ENCODE results near the gene SACM1L. TPM values are rescaled to one million over a fixed set of nuclear protein-coding genes. Genes with fewer than 3 reads are reported as not detected.

Gene SACM1L
- total RNA-seq, 4 donors from 2014 or later: 23.8 to 34.6 (median 32.1) TPM

DNA sequence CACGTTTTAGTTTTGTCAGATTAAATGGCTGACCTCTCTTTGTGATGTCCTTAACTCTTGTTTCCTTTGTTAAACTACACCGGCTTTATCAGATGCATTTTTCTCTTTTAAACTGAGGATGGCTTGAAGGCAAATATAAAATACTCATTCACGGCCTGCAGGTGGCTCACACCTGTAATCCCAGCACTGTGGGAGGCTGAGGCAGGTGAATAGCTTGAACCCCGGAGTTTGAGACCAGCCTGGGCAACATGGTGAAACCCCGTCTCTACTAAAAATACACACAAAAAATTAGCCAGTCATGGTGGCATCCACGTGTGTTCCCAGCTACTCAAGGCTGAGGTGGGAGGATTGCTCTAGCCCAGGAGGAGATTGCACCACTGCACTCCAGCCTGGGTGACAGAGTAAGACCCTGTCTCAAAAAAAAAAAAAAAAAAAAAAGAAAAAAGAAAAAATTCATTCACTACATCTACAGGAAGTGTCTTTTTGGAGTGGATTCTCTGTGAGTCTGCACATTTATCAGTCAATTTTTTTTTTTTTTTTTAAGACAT lies 34.7 kb upstream of the SACM1L start:
- no peak for TF ChIP-seq POLR2A (IDR thresholded peaks at IDR 0.05)
- TF ChIP-seq, protein P1, sequence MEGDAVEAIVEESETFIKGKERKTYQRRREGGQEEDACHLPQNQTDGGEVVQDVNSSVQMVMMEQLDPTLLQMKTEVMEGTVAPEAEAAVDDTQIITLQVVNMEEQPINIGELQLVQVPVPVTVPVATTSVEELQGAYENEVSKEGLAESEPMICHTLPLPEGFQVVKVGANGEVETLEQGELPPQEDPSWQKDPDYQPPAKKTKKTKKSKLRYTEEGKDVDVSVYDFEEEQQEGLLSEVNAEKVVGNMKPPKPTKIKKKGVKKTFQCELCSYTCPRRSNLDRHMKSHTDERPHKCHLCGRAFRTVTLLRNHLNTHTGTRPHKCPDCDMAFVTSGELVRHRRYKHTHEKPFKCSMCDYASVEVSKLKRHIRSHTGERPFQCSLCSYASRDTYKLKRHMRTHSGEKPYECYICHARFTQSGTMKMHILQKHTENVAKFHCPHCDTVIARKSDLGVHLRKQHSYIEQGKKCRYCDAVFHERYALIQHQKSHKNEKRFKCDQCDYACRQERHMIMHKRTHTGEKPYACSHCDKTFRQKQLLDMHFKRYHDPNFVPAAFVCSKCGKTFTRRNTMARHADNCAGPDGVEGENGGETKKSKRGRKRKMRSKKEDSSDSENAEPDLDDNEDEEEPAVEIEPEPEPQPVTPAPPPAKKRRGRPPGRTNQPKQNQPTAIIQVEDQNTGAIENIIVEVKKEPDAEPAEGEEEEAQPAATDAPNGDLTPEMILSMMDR (IDR thresholded peaks at IDR 0.05): no peak
- no peak overlapping the region for H3K4me3 ChIP-seq (ENCODE audit: low read depth, poor library complexity, severe bottlenecking)
- no peak for DNase-seq (ENCODE audit: low spot score in 2 of 2)
- intact Hi-C loops (cut with DNase I; ENCODE audit: low total_unique reads): loop anchor here (10.0 kb wide), 2 partner anchors 60 to 610 kb away; partner anchors contain the start of gene LIMD1
- WGBS, 2 donors: 45 to 47% methylated on average over 6 of the region's 6 CpGs

DNA sequence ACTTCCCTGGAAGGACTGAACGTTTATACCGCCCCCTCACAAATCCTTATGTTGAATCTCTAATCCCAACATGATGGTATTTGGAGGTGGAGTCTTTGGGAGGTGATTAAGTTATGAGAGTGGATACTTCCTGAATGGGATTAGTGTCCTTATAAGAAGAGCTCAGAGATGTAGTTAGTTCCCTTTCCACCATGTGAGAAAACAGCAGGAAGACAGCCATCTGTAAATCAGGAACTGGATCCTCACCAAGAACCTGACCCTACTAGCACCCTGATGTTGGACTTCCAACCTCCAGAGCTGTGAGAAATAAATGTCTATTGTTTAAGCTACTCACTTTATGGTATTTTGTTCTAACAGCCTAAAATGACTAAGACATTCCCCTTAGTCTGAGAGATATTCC lies 33.3 kb upstream of the SACM1L start:
- 64 to 75% methylated on average over 2 of the region's 2 CpGs for WGBS, 2 donors
- no peak for TF ChIP-seq POLR2A (IDR thresholded peaks at IDR 0.05)
- no peak overlapping the region for H3K4me3 ChIP-seq (ENCODE audit: low read depth, poor library complexity, severe bottlenecking)
- intact Hi-C loops (cut with DNase I; ENCODE audit: low total_unique reads): loop anchor here (2.0 to 10.0 kb wide), 3 partner anchors 61 to 611 kb away; partner anchors contain the start of gene LIMD1
- DNase-seq (ENCODE audit: low spot score in 2 of 2): no peak

DNA sequence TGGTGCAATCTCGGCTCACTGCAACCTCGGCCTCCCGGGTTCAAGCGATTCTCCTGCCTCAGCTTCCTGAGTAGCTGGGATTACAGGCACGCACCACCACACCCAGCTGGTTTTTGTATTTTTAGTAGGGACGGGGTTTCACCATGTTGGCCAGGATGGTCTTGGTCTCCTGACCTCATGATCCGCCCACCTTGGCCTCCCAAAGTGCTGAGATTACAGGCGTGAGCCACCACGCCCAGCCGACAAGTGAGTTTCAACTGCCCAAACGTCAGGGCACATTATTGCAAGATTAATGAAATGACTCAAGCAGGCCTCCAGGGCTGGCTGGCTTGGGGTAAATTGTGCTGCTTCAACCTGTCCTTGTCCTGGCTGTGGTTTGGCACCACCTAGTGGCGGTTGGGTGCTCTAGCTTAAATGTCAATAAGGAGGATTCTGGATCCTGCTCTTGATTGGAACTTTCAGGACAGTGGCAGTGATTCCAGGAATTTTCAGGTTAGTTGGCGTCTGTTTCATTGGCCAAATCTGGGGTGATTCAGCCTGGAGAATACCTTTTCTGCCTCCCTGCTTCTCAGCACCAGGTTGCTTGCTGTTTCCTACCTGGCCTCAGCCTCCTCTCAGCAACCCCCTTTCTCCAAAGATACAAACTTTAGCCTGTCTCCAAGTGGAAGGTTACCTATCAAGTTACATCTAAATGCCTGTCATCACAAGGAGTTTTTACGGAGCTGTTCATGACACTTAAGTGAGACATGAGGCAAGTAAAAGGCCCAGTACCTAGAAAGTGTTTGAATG lies 32.4 kb upstream of the SACM1L start:
- peak; percentile 94 to 98 for DNase-seq (ENCODE audit: low spot score in 2 of 2)
- intact Hi-C loops (cut with DNase I; ENCODE audit: low total_unique reads): loop anchor here (2.0 to 10.0 kb wide), 3 partner anchors 62 to 612 kb away; partner anchors contain the start of gene LIMD1

DNA sequence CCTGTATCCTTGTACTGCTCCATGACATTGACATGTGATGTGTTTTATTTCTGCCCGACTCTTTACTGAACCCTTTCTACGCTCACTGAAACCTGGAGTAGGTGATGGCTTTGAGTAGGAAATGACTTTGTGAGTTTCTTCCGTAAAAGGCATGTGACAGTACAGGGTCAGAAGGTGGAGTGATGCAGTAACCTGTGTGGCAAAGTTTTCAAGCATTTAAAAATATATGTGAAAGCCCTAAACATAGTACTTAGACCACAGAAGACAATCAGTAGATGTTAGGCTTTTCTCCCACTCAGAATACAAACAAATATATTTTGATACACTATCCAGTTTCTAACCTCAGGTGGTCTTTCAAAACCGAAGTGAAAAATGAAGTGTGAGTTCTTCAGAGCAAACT lies 31.3 kb upstream of the SACM1L start:
- intact Hi-C loops (cut with DNase I; ENCODE audit: low total_unique reads): loop anchor here (2.0 to 10.0 kb wide), 3 partner anchors 63 to 613 kb away; partner anchors contain the start of gene LIMD1
- TF ChIP-seq POLR2A (IDR thresholded peaks at IDR 0.05): no peak
- TF ChIP-seq, protein P1 (IDR thresholded peaks at IDR 0.05): no peak

More for the DNA sequence above, 32.4 kb upstream of the SACM1L start:
- no peak overlapping the region for H3K4me3 ChIP-seq (ENCODE audit: low read depth, poor library complexity, severe bottlenecking)
- 40 to 47% methylated on average over 14 of the region's 14 CpGs for WGBS, 2 donors
- TF ChIP-seq, protein P1 (IDR thresholded peaks at IDR 0.05): peak in 2 of 3 donors; percentile 67 to 79
- no peak for TF ChIP-seq POLR2A (IDR thresholded peaks at IDR 0.05)

DNA sequence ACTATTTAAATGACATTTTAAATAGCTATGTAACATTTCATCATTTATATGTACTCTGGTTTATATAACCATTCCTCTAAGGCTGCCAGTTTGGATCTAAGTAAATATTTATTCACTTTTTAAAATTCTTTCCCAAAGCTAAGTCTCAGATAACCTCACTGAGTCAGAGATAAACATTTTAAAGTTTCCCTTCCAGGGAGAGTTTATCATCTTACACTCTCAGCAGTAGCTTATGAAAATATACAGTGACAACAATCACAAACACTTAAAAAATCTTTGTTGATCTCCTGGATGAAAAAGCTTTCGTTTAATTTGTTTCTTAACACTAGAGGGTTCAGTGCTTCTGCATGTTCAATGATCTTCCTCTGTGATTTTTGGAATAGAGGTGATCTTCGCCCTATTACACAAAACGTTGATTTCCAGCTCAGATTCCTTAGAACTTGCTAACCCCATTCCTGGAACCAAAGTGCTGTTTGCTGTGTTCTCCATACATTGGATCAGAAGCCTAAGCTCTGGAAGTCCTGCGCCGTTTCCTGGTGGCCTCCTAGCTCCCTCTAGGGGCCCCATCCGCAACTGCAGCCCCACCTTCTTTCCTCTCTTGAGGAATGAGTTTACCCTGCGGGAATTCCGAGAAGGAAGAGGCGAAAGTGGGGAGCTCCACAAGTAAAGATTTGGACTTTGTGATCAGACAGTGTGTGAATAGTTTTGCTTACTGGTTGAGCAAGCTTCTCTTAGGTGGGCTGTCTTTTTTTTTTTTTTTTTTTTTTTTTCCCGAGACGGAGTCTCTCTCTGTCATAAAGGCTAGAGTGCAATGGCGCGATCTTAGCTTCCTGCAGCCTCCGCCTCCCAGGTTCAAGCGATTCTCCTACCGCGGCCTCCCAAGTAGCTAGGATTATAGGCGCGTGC lies 29.3 kb upstream of the SACM1L start:
- 66 to 69% methylated on average over 19 of the region's 19 CpGs for WGBS, 2 donors
- H3K4me3 ChIP-seq (ENCODE audit: low read depth, poor library complexity, severe bottlenecking): no peak overlapping the region
- intact Hi-C loops (cut with DNase I; ENCODE audit: low total_unique reads): loop anchor here (10.0 kb wide), 2 partner anchors 65 to 615 kb away; partner anchors contain the start of gene LIMD1
- TF ChIP-seq, protein P1 (IDR thresholded peaks at IDR 0.05): peak in 1 of 3 donors; percentile 51
- no peak for TF ChIP-seq POLR2A (IDR thresholded peaks at IDR 0.05)
- peak in 1 of 2 donors; percentile 94 for DNase-seq (ENCODE audit: low spot score in 2 of 2)

More for the DNA sequence above, 31.3 kb upstream of the SACM1L start:
- no peak overlapping the region for H3K4me3 ChIP-seq (ENCODE audit: low read depth, poor library complexity, severe bottlenecking)
- 84 to 94% methylated on average over 4 of the region's 4 CpGs for WGBS, 2 donors
- no peak for DNase-seq (ENCODE audit: low spot score in 2 of 2)
